ENCODE results near the gene TFAP2A. TPM values are rescaled to one million over a fixed set of nuclear protein-coding genes. Genes with fewer than 3 reads are reported as not detected.

TFAP2A gene
- total RNA-seq, 1 donor from 2014 or later: 1.6 TPM

DNA sequence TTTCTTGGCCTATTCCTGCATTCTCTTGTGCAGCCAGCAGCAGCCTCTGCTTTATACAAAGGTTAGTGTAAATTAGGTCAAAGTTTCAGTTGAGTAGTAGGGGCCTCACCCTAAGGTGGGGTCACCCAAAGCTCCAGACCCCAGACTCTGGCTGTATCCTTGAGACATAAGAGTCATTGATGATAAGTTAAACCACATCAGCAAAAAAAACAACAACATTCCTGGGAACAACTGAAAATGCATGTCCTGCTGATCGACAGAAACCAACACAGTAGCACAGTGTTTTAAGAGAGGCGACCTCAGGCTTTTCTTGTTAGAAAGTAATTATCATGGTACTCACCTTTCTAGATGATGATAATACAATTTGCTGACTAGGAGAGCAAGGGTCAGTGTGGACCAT, 52.6 kb downstream of the TFAP2A start:
- no peak for DNase-seq (ENCODE audit: low spot score)
- intact Hi-C loops (cut with DNase I): no loop called here
- ATAC-seq: no peak

DNA sequence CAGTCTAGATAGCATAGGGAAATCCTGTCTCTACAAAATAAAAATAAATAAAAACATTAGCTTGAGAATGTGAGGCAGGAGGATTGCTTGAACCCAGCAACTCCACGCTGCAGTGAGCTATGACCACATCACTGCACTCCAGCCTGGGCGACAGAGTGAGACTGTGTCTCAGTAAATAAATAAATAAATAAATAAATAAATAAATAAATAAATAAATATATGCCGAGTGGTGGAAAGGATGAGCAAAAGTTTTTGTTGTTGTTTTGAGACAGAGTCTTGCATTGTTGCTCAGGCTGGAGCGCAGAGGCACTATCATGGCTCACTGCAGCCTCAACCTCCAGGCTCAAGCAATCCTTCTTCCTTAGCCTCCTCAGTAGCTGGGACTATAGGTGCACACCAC, 53.4 kb downstream of the TFAP2A start:
- no peak for ATAC-seq
- no peak for DNase-seq (ENCODE audit: low spot score)
- intact Hi-C loops (cut with DNase I): no loop called here

DNA sequence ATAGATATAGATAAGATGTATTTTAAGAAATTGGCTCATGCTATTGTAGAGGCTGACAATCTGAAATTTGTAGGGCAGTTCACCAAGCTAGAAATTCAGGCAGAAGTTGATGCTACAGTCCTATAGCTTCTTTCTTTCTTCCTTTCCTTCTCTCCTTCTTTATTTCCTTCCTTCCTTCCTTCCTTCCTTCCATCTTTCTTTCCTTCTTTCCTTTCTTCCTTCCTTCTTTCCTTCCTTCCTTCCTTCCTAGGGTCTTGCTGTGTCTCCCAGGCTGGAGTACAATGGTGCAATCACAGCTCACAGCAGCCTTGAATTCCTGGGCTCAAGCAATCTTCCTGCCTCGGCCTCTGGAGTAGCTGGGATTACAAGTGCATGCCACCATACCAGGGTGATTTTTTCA, 55.3 kb downstream of the TFAP2A start:
- intact Hi-C loops (cut with DNase I): no loop called here
- DNase-seq (ENCODE audit: low spot score): no peak
- ATAC-seq: no peak

DNA sequence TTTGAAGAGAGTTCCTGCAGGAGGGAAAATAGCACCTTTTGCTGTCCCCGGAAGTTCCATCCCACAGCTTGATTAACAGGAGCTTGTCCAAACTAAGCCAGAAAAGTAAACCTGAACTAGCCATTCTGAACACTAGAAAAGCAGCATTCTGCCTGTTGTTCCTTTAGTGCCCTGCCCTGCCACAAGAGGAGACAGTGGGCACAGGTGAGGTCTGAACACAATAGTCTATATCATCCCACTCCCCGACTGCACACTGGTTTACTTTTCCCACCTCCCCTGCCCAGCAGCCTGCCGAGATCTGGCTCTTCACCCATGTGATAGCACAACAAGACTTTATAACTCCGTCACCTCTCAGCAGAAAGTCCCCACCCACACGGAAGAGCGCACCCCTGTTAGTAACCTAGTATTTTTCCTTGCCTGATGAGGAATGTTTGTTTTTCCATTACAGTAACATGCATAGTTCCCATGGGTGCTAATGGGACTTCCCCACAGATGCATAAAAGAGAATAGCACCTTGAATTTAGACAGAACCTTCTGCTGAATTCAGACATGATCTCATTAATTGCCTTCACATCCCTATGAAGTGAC, 59.7 kb downstream of the TFAP2A start:
- DNase-seq (ENCODE audit: low spot score) (no peak), ATAC-seq (no peak)
- intact Hi-C loops (cut with DNase I): no loop called here

DNA sequence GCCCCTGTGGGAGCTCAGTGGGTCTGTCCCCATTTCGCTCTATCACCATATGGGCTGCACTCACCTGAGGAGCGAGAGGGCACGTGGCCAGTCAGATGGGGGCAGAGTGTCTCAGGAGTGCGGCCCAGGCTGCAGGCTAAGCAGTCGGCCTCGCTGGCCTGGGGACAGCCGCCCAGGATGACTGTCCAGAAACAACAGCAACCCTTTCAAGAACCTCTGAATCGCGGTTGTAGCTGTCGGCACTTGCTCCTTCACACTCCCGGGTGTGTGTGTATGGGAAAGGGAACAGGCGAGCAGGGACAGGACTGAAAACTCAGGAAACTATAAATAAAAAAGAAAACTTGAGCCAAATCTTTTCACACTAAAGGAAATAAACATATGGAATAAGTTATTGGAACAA, 63.1 kb downstream of the TFAP2A start:
- intact Hi-C loops (cut with DNase I): no loop called here
- ATAC-seq: no peak
- DNase-seq (ENCODE audit: low spot score): no peak

DNA sequence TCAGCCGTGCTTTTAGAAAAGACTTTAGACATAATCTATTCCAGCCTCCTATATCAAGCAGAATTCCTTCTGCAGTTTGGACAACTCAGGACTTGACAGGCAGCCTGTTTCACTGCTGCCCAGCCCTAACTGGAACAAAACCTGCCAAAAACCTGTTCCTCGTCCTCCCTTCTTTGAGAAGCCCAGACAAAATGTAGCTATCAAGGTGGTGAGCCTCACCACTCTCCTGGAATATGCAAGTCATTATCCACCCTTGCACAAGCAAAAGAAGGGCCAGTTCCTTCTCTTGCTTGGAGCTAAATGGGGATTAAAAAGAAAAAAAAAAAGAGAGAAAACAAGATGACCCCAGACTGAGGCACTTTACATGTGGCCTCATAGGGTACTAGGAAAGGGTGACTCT, 64.2 kb downstream of the TFAP2A start:
- intact Hi-C loops (cut with DNase I): no loop called here
- DNase-seq (ENCODE audit: low spot score): no peak
- ATAC-seq: no peak

DNA sequence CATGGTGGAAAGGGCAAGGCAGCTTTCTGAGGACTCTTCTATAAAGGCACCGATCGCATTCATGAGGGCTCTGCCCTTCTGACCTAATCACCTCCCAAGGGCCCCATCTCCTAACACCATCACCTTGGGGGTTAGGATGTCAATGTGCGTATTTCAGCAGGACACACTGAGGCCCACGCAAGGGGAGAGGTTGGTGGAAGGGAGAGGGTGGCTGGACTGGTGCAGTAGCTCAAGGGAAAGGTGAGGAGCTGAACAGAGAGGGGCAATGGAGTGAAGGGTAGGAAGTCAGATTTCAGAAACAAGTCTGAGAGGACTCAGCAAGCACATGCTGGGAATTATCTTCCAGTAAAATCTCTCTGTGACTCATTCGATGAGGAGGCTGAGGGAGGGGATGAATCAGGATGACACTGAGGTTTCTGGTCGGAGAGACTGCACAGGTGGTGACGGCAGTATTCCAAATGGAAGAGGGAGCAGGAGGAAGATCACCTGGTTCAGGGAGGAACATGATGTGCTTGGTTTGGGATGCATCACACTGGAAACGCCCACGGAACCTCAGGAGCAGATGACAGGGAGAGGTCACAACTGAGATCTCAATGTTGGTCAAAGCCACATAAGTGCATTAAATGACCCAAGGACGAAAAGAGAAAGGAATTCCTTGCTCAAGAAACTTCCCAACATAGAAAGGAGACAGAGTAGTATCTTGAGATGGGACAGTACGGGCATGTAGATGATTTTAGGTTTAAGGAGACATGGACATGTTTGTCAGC, 67.1 kb downstream of the TFAP2A start:
- DNase-seq (ENCODE audit: low spot score): no peak
- intact Hi-C loops (cut with DNase I): no loop called here
- no peak for ATAC-seq

Small RNAs within 50 kb of the gene (microRNA-seq; reads per million reads assigned to microRNA genes)
- not detected for gene MIR5689

Other genes with a start within 250 kb of the TFAP2A start
- 2.6 TPM for gene GCNT2, start 106.3 kb upstream of the TFAP2A start, total RNA-seq